HCT116 (cell line): ENCODE data around the gene SPG7.

Experiments
- EZH2 ChIP-seq: fragments of 200-600 bp; sonication (generic); IDR thresholded peaks from 2 replicates; pipeline ENCODE4 v1.6.1; 2017; ENCODE audit warnings: antibody characterized with exemption, mixed run types
- EZH2phosphoT487 ChIP-seq: fragments of 200-600 bp; IDR thresholded peaks from 2 replicates; pipeline ENCODE4 v1.6.1; 2018; ENCODE audit warnings: antibody characterized with exemption, borderline replicate concordance
- MAX ChIP-seq: IDR thresholded peaks from 2 replicates; pipeline ENCODE4 v1.6.1; 2012
- POLR2A ChIP-seq: IDR thresholded peaks from 2 replicates; pipeline ENCODE4 v1.7.0; 2011; ENCODE audit warnings: borderline replicate concordance; ENCODE audit not compliant: insufficient read depth, insufficient read length; ENCODE audit errors: extremely low read depth
- POLR2AphosphoS5 ChIP-seq: IDR thresholded peaks from 2 replicates; pipeline ENCODE4 v1.6.1; 2011; ENCODE audit warnings: mild to moderate bottlenecking, low read depth, low read length, moderate library complexity
- RAD21 ChIP-seq: IDR thresholded peaks from 2 replicates; pipeline ENCODE4 v1.6.1; 2012; ENCODE audit warnings: low read depth, mild to moderate bottlenecking
- SIN3A ChIP-seq: IDR thresholded peaks from 2 replicates; pipeline ENCODE4 v1.6.1; 2012; ENCODE audit warnings: low read depth
- SRF ChIP-seq: IDR thresholded peaks from 2 replicates; pipeline ENCODE4 v1.6.1; 2012; ENCODE audit warnings: low read depth
- TF ChIP-seq, protein P1 (sequence below): IDR thresholded peaks from 2 replicates; pipeline ENCODE4 v1.6.1; 2012; ENCODE audit warnings: low read depth
- TF ChIP-seq, protein P2 (sequence below): IDR thresholded peaks from 2 replicates; pipeline ENCODE4 v1.6.1; 2012
- TF ChIP-seq, protein P3 (sequence below), 3 experiments: fragments of 200-600 bp in 1 of 3; sonication (generic) in 1 of 3; IDR thresholded peaks in 2 of 3; conservative IDR thresholded peaks in 1 of 3; 2 replicates each; pipeline ENCODE4 v1.5.1; 2012 to 2017; ENCODE audit warnings: low read depth in 2 of 3, low read length in 2 of 3, antibody characterized with exemption in 1 of 3, borderline replicate concordance in 1 of 3, control low read depth in 1 of 3, mild to moderate bottlenecking in 1 of 3, mixed read lengths in 1 of 3, mixed run types in 1 of 3, moderate library complexity in 1 of 3; ENCODE audit not compliant: insufficient read depth in 1 of 3
- TF ChIP-seq, protein P4 (sequence below): IDR thresholded peaks from 2 replicates; pipeline ENCODE4 v1.6.1; 2011; ENCODE audit warnings: mild to moderate bottlenecking, low read length, moderate library complexity; ENCODE audit not compliant: insufficient replicate concordance; ENCODE audit errors: extremely low read depth

GRCh38 chr16:89529097-89529496 is 20.9 kb downstream of the SPG7 start:
- TF ChIP-seq, protein P1, sequence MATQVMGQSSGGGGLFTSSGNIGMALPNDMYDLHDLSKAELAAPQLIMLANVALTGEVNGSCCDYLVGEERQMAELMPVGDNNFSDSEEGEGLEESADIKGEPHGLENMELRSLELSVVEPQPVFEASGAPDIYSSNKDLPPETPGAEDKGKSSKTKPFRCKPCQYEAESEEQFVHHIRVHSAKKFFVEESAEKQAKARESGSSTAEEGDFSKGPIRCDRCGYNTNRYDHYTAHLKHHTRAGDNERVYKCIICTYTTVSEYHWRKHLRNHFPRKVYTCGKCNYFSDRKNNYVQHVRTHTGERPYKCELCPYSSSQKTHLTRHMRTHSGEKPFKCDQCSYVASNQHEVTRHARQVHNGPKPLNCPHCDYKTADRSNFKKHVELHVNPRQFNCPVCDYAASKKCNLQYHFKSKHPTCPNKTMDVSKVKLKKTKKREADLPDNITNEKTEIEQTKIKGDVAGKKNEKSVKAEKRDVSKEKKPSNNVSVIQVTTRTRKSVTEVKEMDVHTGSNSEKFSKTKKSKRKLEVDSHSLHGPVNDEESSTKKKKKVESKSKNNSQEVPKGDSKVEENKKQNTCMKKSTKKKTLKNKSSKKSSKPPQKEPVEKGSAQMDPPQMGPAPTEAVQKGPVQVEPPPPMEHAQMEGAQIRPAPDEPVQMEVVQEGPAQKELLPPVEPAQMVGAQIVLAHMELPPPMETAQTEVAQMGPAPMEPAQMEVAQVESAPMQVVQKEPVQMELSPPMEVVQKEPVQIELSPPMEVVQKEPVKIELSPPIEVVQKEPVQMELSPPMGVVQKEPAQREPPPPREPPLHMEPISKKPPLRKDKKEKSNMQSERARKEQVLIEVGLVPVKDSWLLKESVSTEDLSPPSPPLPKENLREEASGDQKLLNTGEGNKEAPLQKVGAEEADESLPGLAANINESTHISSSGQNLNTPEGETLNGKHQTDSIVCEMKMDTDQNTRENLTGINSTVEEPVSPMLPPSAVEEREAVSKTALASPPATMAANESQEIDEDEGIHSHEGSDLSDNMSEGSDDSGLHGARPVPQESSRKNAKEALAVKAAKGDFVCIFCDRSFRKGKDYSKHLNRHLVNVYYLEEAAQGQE, result no peak
- TF ChIP-seq, protein P2, sequence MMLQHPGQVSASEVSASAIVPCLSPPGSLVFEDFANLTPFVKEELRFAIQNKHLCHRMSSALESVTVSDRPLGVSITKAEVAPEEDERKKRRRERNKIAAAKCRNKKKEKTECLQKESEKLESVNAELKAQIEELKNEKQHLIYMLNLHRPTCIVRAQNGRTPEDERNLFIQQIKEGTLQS, result no peak
- TF ChIP-seq, protein P3, sequence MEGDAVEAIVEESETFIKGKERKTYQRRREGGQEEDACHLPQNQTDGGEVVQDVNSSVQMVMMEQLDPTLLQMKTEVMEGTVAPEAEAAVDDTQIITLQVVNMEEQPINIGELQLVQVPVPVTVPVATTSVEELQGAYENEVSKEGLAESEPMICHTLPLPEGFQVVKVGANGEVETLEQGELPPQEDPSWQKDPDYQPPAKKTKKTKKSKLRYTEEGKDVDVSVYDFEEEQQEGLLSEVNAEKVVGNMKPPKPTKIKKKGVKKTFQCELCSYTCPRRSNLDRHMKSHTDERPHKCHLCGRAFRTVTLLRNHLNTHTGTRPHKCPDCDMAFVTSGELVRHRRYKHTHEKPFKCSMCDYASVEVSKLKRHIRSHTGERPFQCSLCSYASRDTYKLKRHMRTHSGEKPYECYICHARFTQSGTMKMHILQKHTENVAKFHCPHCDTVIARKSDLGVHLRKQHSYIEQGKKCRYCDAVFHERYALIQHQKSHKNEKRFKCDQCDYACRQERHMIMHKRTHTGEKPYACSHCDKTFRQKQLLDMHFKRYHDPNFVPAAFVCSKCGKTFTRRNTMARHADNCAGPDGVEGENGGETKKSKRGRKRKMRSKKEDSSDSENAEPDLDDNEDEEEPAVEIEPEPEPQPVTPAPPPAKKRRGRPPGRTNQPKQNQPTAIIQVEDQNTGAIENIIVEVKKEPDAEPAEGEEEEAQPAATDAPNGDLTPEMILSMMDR (IDR thresholded peaks at IDR 0.05 in 2 of 3, conservative IDR thresholded peaks at IDR 0.05 in 1 of 3; ENCODE audit: borderline replicate concordance in 1 of 3, insufficient read depth in 1 of 3, low read depth in 2 of 3, low read length in 2 of 3), result no peak
- TF ChIP-seq, protein P4, sequence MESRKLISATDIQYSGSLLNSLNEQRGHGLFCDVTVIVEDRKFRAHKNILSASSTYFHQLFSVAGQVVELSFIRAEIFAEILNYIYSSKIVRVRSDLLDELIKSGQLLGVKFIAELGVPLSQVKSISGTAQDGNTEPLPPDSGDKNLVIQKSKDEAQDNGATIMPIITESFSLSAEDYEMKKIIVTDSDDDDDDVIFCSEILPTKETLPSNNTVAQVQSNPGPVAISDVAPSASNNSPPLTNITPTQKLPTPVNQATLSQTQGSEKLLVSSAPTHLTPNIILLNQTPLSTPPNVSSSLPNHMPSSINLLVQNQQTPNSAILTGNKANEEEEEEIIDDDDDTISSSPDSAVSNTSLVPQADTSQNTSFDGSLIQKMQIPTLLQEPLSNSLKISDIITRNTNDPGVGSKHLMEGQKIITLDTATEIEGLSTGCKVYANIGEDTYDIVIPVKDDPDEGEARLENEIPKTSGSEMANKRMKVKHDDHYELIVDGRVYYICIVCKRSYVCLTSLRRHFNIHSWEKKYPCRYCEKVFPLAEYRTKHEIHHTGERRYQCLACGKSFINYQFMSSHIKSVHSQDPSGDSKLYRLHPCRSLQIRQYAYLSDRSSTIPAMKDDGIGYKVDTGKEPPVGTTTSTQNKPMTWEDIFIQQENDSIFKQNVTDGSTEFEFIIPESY, result no peak
- TF ChIP-seq SRF, result no peak
- no peak for TF ChIP-seq MAX
- no peak for TF ChIP-seq POLR2A
- TF ChIP-seq EZH2phosphoT487, result no peak
- TF ChIP-seq SIN3A, result no peak
- TF ChIP-seq POLR2AphosphoS5, result no peak
- no peak for TF ChIP-seq EZH2
- no peak for TF ChIP-seq RAD21
